SK-N-SH treated with all-trans-retinoic acid at 6 μM for 48 hours (cell line): ENCODE data around the gene IKBKE.

Experiments used
- ATAC-seq: fragments of 200-7000 bp; cut with Tn5 transposase; 3 replicates; pipeline ENCODE4 v1.9.1; 2020; ENCODE audit warnings: mild to moderate bottlenecking, moderate library complexity
- ARNTL ChIP-seq: fragments of 450-650 bp; formaldehyde crosslinking; IDR thresholded peaks from 2 replicates; pipeline ENCODE4 v1.5.0; 2020; ENCODE audit warnings: low read depth, mild to moderate bottlenecking, moderate library complexity, borderline replicate concordance
- BACH2 ChIP-seq: fragments of 250-450 bp; sonication (Bioruptor Pico); IDR thresholded peaks from 2 replicates; pipeline ENCODE4 v1.9.0; 2021; ENCODE audit warnings: mild to moderate bottlenecking, borderline replicate concordance
- CSDC2 ChIP-seq: fragments of 250-450 bp; sonication (Bioruptor Pico); IDR thresholded peaks from 2 replicates; pipeline ENCODE4 v1.5.0; 2020; ENCODE audit warnings: mild to moderate bottlenecking, moderate library complexity
- ESRRG ChIP-seq: fragments of 250-450 bp; sonication (Bioruptor Pico); IDR thresholded peaks from 2 replicates; pipeline ENCODE4 v1.6.1; 2021; ENCODE audit warnings: mild to moderate bottlenecking
- GLIS3 ChIP-seq: fragments of 250-450 bp; sonication (Bioruptor Pico); IDR thresholded peaks from 2 replicates; pipeline ENCODE4 v1.5.0; 2020; ENCODE audit warnings: mild to moderate bottlenecking, moderate library complexity
- ISL1 ChIP-seq: fragments of 250-450 bp; sonication (Bioruptor Pico); IDR thresholded peaks from 2 replicates; pipeline ENCODE4 v2.1.2; 2022; ENCODE audit warnings: mild to moderate bottlenecking, moderate library complexity
- OSR1 ChIP-seq: fragments of 250-450 bp; sonication (Bioruptor Pico); IDR thresholded peaks from 2 replicates; pipeline ENCODE4 v1.8.0; 2022; ENCODE audit warnings: moderate library complexity, mild to moderate bottlenecking, inconsistent platforms
- RARB ChIP-seq: fragments of 250-450 bp; sonication (Bioruptor Pico); IDR thresholded peaks from 2 replicates; pipeline ENCODE4 v1.8.0; 2021; ENCODE audit warnings: mild to moderate bottlenecking, moderate library complexity
- SNAI2 ChIP-seq: fragments of 250-450 bp; sonication (Bioruptor Pico); IDR thresholded peaks from 2 replicates; pipeline ENCODE4 v1.5.0; 2020; ENCODE audit warnings: mild to moderate bottlenecking, moderate library complexity
- TCF4 ChIP-seq: fragments of 250-450 bp; sonication (Bioruptor Pico); IDR thresholded peaks from 2 replicates; pipeline ENCODE4 v1.8.0; 2021; ENCODE audit warnings: mild to moderate bottlenecking, moderate library complexity, borderline replicate concordance
- TOX ChIP-seq: fragments of 250-450 bp; sonication (Bioruptor Pico); IDR thresholded peaks from 2 replicates; pipeline ENCODE4 v1.8.0; 2021; ENCODE audit warnings: mild to moderate bottlenecking, moderate library complexity, borderline replicate concordance
- TSHZ2 ChIP-seq: fragments of 250-450 bp; sonication (Bioruptor Pico); IDR thresholded peaks from 2 replicates; pipeline ENCODE4 v1.5.0; 2020; ENCODE audit warnings: mild to moderate bottlenecking, moderate library complexity
- ZC3H10 ChIP-seq: fragments of 250-450 bp; sonication (Bioruptor Pico); IDR thresholded peaks from 2 replicates; pipeline ENCODE4 v1.5.1; 2021; ENCODE audit warnings: mild to moderate bottlenecking, moderate library complexity
- ZFP3 ChIP-seq: fragments of 250-450 bp; sonication (Bioruptor Pico); IDR thresholded peaks from 2 replicates; pipeline ENCODE4 v1.5.0; 2020; ENCODE audit warnings: mild to moderate bottlenecking, moderate library complexity
- ZFP30 ChIP-seq: fragments of 450-650 bp; formaldehyde crosslinking; IDR thresholded peaks from 2 replicates; pipeline ENCODE4 v1.5.0; 2022; ENCODE audit warnings: mild to moderate bottlenecking, moderate library complexity
- ZNF565 ChIP-seq: fragments of 450-650 bp; formaldehyde crosslinking; conservative IDR thresholded peaks from 2 replicates; pipeline ENCODE4 v1.5.0; 2020; ENCODE audit warnings: low read depth, mild to moderate bottlenecking, moderate library complexity
- ZNF70 ChIP-seq: fragments of 450-650 bp; formaldehyde crosslinking; IDR thresholded peaks from 2 replicates; pipeline ENCODE4 v1.5.0; 2020; ENCODE audit warnings: mild to moderate bottlenecking, moderate library complexity
- TF ChIP-seq, protein P1 (sequence below): fragments of 250-450 bp; sonication (Bioruptor Pico); IDR thresholded peaks from 2 replicates; pipeline ENCODE4 v1.8.0; 2021; ENCODE audit warnings: low read depth, mild to moderate bottlenecking, moderate library complexity, borderline replicate concordance
- TF ChIP-seq, protein P2 (sequence below): fragments of 250-450 bp; sonication (Bioruptor Pico); IDR thresholded peaks from 2 replicates; pipeline ENCODE4 v1.8.0; 2020; ENCODE audit warnings: mild to moderate bottlenecking, moderate library complexity, borderline replicate concordance
- TF ChIP-seq, protein P3 (sequence below): fragments of 250-450 bp; sonication (Bioruptor Pico); IDR thresholded peaks from 2 replicates; pipeline ENCODE4 v1.5.1; 2020; ENCODE audit warnings: low read depth, mild to moderate bottlenecking, moderate library complexity
- TF ChIP-seq, protein P4 (sequence below): fragments of 250-450 bp; sonication (Bioruptor Pico); IDR thresholded peaks from 2 replicates; pipeline ENCODE4 v1.5.1; 2021; ENCODE audit warnings: mild to moderate bottlenecking, moderate library complexity

IKBKE gene

DNA sequence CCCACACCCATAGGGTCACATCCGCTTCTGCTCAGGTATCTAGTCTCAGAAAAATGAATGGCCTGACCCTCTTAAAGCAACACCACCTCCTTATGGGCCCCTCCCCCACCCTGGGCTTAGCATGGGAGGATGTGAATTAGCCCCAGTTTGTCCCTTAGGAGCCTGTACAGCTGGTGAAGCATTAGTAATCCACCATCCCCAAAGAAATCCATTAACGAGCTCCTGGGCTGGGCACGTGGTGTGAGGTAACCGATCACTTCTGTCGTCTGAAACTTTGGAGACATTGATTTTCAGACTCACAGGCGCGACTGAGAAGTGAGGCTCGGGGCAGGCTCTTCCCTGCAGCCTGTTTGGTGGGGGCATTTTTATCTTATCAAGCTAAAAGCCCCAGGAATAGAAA lies 47.5 kb downstream of the IKBKE start:
- TF ChIP-seq ZC3H10 = no peak
- TF ChIP-seq ZNF70 = no peak
- no peak for TF ChIP-seq TOX (CRISPR knock-in tag)
- no peak for TF ChIP-seq ZNF565 (CRISPR knock-in tag)
- TF ChIP-seq ESRRG (CRISPR knock-in tag) = no peak
- TF ChIP-seq, all 23 proteins: peak for 0
- ATAC-seq = no peak

DNA sequence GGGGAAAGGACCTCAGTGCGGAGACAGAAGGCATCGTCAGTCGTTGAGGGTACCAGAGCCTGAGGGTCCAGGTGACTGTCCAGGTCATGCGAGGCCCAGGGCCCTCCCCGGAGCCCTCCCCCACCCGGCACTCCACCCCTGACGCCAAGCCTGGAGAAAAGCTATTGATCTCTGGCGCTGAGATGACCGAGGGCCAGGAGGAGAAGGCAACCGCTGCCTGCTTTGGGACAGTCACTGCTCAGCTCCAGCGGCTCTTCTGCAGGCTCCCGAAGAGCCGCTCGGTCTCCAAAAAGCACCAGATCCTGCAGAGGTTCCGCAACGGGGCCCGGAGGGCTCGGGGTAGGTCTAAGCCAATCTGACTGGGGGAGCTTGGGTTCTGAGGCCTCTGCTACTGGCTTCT lies 47.9 kb downstream of the IKBKE start:
- TF ChIP-seq, protein P1, sequence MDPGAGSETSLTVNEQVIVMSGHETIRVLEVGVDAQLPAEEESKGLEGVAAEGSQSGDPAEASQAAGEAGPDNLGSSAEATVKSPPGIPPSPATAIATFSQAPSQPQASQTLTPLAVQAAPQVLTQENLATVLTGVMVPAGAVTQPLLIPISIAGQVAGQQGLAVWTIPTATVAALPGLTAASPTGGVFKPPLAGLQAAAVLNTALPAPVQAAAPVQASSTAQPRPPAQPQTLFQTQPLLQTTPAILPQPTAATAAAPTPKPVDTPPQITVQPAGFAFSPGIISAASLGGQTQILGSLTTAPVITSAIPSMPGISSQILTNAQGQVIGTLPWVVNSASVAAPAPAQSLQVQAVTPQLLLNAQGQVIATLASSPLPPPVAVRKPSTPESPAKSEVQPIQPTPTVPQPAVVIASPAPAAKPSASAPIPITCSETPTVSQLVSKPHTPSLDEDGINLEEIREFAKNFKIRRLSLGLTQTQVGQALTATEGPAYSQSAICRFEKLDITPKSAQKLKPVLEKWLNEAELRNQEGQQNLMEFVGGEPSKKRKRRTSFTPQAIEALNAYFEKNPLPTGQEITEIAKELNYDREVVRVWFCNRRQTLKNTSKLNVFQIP (CRISPR knock-in tag) = no peak
- TF ChIP-seq CSDC2 (no peak), TCF4 (no peak), ZNF565 (CRISPR knock-in tag) (no peak), ZFP30 (CRISPR knock-in tag) (no peak), ZFP3 (CRISPR knock-in tag) (no peak), BACH2 (CRISPR knock-in tag) (no peak), RARB (CRISPR knock-in tag) (no peak), OSR1 (CRISPR knock-in tag) (no peak), ZNF70 (no peak), TOX (CRISPR knock-in tag) (no peak), GLIS3 (CRISPR knock-in tag) (no peak), SNAI2 (CRISPR knock-in tag) (no peak), ESRRG (CRISPR knock-in tag) (no peak), ARNTL (no peak)
- TF ChIP-seq, protein P2, sequence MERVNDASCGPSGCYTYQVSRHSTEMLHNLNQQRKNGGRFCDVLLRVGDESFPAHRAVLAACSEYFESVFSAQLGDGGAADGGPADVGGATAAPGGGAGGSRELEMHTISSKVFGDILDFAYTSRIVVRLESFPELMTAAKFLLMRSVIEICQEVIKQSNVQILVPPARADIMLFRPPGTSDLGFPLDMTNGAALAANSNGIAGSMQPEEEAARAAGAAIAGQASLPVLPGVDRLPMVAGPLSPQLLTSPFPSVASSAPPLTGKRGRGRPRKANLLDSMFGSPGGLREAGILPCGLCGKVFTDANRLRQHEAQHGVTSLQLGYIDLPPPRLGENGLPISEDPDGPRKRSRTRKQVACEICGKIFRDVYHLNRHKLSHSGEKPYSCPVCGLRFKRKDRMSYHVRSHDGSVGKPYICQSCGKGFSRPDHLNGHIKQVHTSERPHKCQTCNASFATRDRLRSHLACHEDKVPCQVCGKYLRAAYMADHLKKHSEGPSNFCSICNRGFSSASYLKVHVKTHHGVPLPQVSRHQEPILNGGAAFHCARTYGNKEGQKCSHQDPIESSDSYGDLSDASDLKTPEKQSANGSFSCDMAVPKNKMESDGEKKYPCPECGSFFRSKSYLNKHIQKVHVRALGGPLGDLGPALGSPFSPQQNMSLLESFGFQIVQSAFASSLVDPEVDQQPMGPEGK (CRISPR knock-in tag) = no peak
- TF ChIP-seq, protein P3, sequence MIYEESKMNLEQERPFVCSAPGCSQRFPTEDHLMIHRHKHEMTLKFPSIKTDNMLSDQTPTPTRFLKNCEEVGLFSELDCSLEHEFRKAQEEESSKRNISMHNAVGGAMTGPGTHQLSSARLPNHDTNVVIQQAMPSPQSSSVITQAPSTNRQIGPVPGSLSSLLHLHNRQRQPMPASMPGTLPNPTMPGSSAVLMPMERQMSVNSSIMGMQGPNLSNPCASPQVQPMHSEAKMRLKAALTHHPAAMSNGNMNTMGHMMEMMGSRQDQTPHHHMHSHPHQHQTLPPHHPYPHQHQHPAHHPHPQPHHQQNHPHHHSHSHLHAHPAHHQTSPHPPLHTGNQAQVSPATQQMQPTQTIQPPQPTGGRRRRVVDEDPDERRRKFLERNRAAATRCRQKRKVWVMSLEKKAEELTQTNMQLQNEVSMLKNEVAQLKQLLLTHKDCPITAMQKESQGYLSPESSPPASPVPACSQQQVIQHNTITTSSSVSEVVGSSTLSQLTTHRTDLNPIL (CRISPR knock-in tag) = no peak

DNA sequence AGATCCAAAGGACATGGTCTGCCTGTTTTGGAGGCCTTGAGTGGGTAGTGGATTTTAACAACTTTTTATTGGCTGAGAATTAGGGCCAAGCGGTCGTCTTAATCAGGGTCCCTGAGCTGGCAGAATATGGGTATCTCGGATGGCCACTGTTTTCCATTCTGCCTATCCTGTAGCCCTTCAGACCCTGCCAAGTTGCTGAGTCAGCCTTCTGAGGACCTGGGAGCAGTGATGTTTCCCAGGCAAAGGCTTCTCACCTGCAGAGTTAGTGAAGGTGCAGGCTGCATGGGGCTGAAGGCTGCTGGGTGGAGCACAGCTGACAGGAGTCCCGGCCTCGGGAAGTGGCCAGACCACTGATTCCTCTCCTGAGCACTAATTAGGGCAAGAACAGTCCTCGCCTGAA lies 48.5 kb downstream of the IKBKE start:
- TF ChIP-seq, protein P3 (CRISPR knock-in tag) = no peak
- TF ChIP-seq CSDC2 = no peak
- no peak for TF ChIP-seq ZFP3 (CRISPR knock-in tag)
- no peak for TF ChIP-seq TOX (CRISPR knock-in tag)
- no peak for TF ChIP-seq ISL1 (CRISPR knock-in tag)
- TF ChIP-seq OSR1 (CRISPR knock-in tag) = no peak
- TF ChIP-seq, protein P4, sequence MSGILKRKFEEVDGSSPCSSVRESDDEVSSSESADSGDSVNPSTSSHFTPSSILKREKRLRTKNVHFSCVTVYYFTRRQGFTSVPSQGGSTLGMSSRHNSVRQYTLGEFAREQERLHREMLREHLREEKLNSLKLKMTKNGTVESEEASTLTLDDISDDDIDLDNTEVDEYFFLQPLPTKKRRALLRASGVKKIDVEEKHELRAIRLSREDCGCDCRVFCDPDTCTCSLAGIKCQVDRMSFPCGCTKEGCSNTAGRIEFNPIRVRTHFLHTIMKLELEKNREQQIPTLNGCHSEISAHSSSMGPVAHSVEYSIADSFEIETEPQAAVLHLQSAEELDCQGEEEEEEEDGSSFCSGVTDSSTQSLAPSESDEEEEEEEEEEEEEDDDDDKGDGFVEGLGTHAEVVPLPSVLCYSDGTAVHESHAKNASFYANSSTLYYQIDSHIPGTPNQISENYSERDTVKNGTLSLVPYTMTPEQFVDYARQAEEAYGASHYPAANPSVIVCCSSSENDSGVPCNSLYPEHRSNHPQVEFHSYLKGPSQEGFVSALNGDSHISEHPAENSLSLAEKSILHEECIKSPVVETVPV (CRISPR knock-in tag) = no peak
- no peak for ATAC-seq

More for the DNA sequence above, 47.9 kb downstream of the IKBKE start:
- no peak for ATAC-seq

DNA sequence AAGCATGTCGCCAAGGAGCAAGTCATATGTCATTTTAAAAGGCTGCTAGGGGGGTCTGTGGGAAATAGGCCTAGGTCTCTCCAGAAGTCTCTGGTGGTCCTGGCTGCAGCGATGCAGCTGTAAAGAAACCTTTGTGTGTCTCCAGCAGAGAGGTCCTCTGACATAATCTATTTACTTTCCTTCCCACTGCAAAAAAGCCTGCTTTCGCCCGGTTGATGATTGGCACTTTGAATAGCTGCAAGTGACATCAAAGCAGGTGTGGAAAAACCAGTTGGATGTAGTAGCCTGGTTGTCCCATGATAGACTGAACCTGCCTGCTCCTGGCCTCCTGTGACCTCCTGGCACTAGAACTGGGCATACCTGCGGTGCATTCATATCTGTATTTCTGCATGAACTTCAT lies 50.9 kb downstream of the IKBKE start:
- ATAC-seq = no peak
- TF ChIP-seq ZFP3 (CRISPR knock-in tag) (no peak), ISL1 (CRISPR knock-in tag) (no peak), TOX (CRISPR knock-in tag) (no peak), ZFP30 (CRISPR knock-in tag) (no peak), TSHZ2 (CRISPR knock-in tag) (no peak), RARB (CRISPR knock-in tag) (no peak), SNAI2 (CRISPR knock-in tag) (no peak), CSDC2 (no peak), BACH2 (CRISPR knock-in tag) (no peak), ZNF70 (no peak), ESRRG (CRISPR knock-in tag) (no peak)
- TF ChIP-seq, protein P1 (CRISPR knock-in tag) = no peak
- TF ChIP-seq, protein P2 (CRISPR knock-in tag) = no peak
